ENCODE data around the gene GALNT17.

DNA sequence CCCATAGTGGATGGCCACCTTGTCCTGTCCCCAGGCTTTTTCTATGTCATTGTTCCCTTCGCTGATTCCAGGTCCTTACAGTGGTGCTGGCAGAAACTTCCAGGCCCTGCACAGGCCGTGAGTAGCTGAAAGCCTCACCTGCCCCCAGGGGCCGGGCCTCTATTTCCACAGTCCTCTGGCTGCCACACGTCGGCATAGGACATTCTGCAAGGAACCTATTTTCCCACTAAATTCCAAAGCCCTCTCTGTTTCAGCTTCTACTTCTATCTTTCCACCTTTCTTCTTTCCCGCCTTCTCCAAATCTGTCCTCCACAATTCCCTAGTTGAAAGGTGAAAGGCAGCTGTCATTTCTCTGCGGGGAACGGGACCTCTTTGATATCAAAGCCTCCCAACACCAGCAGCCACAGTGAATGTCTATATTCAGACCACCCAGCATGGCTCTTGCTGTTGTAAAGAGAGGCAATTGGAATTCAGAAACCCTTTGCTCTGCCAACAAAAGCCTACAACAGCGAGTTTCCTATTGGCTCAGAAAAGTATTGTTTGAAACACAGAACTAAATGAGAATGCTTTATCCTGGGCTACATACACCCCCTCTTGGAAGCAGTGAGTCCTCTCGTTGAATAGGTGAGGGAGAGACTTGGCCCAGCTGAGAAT lies 607.7 kb downstream of the GALNT17 start:
- TF ChIP-seq SUZ12 (IDR thresholded peaks at IDR 0.05; ENCODE audit: extremely low read depth, insufficient read depth, insufficient read length): no peak
- TF ChIP-seq ZNF274 (IDR thresholded peaks at IDR 0.05; ENCODE audit: low read depth, low read length): no peak
- no peak for TF ChIP-seq YY1 (IDR thresholded peaks at IDR 0.05; ENCODE audit: insufficient read depth, insufficient read length)
